Middle frontal gyrus (tissue), 1 donor: ENCODE data around the gene DOCK10.

Source experiments
- DNase-seq: peaks from one replicate; pipeline ENCODE4 v3.0.0-alpha.2; 2015; ENCODE audit warnings: low spot score; ENCODE audit errors: extremely low spot score

DOCK10 gene

GRCh38 chr2:224786848-224787247 lies 255.4 kb downstream of the DOCK10 start:
- no peak for DNase-seq

GRCh38 chr2:224781400-224781799 lies 260.9 kb downstream of the DOCK10 start:
- DNase-seq, result no peak

DNA sequence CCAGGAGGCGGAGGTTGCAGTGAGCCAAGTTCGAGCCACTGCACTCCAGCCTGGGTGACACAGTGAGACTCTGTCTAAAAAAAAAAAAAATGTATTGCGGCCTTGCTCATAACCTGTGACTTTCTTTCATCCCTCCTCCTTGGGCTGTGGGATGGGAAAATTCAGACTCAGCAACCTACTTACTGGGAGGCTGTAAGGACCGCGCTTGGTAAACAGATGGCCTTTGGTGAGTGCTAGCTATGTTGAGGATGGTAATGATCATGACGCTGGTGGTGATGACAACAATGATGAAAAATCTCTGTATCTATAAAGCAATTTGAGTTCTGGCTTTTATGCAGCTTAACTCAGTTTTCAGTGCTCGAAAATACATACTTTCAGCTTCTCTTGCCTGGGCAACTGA lies 261.4 kb downstream of the DOCK10 start:
- DNase-seq, result no peak

- DNase-seq, result no peak
These were observed 262.2 kb downstream of the DOCK10 start for GRCh38 chr2:224780106-224780505.

DNA sequence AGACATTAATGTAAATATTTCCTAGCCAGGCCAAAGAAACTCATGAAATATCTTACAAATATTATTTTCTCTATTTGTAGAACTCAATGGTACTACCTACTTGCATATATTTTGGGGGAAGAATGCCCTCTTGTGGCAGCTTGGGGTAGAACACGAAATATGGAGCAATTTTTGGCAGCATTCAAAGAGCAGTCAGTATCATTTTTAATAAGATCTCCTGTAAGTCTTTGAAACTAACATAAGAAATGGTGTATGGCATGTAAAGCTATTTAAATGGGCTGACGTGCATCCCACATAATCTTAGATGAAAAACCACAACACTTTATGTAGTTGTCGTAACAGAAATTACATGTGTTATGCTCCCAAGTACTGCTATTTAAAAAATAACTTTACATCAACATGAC lies 263.8 kb downstream of the DOCK10 start:
- peak; percentile 73 for DNase-seq

DNA sequence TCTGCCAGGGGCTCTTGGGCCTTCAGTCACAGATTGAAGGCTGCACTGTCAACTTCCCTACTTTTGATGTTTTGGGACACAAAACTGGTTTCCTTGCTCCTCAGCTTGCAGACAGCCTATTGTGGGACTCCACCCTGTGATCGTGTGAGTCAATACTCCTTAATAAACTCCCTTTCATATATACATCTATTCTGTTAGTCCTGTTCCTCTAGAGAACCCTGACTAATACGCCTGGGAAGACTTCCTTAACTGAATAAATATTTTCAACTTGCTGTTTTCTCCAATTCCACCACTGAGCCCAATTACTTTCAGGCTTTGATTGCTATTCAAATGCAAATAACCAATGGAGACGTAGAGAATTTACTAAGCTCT lies 264.7 kb downstream of the DOCK10 start:
- DNase-seq, result no peak

DNA sequence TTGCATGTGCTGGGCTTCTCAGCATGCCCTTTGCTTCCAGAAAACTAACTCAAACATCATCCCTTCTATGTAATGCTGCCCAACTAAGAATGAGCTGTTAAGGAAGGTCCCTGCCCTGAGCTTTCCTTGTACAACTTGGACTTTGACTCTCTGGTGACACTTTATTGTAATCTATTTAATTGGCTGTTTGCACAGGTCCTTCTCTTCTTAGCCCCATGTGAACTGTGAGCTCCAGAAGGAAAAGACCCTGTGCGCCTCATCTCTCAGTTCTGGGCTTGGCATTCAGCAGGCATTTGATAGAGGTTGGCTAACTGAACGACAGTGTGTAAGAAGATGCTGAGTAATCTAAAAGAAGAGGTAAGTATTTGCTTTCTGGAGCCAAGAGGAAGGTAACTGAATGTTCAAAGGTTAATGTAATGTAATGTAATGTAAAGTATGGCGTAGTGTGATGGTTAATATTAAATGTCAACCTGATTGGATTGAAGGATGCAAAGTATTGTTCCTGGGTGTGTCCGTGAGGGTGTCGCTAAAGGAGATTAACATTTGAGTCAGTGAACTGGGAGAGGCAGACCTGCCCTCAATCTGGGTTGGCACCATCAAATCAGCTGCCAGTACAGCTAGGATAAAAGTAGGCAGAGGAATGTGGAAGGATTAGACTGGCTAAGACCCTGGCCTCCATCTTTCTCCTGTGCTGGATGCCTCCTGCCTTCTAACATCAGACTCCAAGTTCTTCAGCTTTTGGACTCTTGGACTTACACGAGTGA lies 265.3 kb downstream of the DOCK10 start:
- no peak for DNase-seq

DNA sequence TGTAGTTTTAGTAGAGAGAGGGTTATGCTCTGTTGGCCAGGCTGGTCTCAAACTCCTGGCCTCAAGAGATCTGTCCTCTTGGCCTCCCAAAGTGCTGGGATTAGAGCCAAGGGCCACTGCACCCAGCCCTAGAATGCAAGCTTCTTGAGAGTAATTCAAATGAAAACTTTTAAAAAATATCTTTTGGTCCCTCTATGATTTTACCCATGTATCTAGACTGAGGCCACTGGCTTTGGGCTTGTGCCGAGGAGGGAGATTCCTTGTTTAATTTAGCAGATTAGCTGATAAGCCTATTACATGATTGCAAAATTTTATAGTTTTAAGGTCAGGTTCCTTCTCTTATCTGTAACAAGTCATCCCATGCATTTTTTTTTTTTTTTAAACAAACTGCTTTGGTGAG lies 266.6 kb downstream of the DOCK10 start:
- DNase-seq, result no peak

GRCh38 chr2:224774735-224775134 lies 267.5 kb downstream of the DOCK10 start:
- DNase-seq, result no peak

DNA sequence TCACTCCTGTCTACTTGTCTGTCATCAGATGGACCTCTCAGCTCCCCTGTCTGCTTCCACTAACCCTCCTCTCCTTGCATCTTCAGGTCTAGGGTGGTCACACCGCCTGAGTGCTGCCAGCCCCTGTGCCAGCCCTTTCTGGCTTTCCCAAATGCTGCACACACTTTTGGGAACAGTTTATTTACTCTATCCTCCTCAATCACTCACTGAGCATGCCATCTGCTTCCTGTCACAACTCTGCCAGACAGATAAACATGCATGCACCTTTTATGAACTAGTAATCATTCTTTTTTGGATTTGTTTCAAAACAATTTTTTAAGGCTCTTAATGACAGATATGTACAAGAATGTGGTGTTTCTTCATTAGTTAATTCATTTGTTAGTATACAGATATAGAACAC lies 269.8 kb downstream of the DOCK10 start:
- DNase-seq, result no peak

DNA sequence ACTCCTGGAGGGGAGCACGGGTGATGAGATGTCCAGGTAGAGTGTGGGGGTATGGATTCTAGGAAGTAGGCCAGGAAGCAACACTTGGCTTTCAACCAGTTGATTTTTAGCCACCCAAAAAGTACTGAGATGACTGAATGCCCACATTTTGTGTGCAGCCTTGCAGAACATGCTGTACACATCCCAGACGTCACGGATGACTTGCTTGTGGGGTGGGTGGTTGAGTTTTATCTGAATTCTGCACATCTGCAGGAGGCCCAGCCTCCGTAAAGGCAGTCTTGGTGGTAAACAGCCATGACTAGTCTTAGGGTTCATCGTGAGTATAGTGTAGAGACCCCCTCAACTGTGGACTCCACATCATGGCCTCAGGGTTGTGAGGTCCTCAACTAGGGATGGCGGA lies 272.8 kb downstream of the DOCK10 start:
- DNase-seq, result no peak

DNA sequence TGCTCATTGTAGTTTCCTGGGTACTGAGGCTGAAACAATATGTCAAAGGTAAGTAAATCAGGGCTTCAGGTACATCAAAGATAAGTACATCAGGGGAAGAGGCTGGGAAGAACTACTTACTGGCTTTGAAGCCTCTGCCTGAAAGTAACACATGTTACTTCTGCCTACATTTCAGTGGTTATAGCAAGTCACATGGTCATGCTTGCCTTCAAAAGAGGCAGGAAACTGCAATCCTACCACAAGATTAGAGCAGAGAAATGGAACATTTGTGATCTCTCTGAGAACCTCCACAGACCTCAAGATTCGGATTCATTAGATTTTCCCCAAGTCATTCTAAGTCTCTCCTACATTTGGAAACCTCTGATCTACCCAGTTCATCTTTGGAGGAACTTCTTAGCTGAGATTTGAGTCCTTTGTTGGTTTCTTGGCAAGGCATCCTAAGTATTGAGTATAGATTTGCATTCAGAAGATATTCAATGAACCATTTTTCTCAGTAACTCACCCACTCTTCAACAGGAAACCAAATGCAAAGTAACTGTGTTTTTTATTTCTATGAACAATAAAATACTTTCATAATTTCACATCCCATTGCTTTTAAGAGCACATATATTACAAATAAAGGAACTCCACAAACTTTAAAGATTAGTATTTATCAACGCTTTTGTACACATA lies 277.6 kb downstream of the DOCK10 start:
- no peak for DNase-seq

- no peak for DNase-seq
These were observed 284.2 kb downstream of the DOCK10 start for GRCh38 chr2:224757934-224758548.

DNA sequence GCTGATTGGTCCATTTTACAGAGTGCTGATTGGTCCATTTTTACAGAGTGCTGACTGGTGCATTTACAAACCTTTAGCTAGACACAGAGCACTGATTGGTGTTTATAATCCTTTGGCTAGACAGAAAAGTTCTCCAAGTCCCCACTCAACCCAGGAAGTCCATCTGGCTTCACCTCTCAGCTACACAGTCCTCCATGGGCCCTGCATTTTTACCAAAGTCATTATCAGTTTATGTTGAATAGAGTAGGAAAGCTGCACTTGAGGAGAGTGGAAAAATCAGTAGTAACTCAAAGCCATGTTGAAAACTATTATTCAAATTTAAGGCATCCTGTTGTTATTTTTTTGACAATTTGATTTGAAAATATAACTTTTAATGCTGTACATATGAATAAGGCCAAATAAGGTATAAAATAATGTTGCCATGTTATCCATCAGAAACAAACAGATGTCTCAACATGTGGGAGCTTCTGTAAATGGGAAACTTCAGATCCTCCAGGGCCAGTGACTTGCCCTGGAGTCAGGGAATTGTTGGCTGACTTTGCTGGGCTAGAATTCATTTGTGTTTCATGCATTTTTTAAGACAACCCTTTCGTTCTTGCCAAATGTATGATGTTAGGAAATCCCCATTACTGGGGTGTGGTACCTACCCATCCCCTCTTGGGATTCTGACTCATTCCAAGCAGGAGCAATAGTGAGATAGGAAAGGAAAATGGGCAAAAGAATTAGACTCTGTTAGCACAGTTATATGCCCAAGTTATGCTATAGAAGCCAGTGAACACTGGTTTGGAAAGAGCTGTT lies 288.3 kb downstream of the DOCK10 start:
- no peak for DNase-seq

DNA sequence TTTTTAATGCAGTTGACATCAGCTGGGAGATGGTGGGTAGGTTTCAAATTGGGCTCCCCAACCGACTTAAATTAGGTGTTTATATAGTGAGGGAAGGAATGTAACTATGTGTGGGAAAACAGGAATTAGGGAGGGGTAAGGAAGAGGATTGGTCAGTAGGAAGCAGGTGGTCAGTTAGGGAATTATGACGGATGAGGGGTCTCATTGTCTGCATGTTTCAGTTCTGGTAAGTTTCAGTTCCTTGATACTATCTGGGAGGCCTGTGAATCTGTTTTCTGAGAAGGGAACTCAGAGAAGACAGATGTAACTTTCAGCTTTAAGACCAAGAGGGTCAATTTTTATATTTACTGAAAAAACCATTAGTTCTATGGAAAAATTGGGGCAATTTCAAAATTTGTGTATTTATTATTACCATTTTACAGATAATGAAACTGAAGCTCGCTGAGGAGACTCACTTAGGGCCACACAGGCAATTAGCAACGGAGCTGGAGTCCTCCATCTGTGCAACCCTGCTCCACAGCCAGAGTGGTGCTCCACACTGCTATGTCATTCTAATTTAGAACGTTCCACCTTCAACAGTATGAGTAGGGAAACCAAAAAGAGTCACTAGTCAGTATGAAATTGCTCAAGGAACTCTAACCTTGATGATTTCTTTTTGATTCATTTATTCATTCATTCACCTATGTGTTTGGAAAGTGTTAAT lies 290.1 kb downstream of the DOCK10 start:
- DNase-seq, result no peak

DNA sequence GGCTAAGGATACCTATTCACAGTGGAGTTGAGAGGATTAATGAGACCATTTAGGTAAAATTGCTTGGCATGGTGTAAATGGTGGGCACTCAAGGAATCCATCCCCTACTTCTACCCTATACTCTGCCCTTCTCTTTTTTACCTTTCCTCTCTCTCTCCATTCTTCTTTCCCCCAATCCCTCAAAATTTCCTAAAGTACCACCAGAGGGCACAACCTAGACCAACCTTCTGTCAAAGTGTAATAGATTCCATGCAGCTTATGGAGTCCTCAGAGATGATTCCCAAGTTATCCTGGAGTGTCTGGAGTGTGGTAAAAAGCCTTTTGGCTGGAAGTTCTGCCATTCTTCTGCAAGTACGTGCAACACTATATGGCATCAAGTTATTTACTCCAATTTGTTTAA lies 293.1 kb downstream of the DOCK10 start:
- DNase-seq, result no peak

DNA sequence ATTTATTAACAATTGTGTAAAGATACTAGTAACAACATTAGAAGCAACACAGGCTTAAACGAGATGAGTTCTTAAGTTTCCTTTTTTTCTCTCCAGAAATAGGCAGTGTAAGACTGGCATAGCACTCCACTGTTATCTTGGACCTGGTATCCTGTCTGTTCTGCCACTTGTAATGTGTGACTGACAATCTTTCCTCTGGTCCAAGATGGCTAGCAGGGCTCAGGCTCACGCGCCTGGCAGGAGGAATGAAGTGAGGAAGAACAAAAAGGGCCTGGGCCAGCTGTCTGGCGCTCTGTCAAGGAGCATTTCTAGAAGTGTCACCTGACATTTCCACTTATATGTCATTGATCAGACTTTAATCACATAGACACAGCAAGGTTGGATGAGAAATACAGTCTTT lies 294.5 kb downstream of the DOCK10 start:
- no peak for DNase-seq

DNA sequence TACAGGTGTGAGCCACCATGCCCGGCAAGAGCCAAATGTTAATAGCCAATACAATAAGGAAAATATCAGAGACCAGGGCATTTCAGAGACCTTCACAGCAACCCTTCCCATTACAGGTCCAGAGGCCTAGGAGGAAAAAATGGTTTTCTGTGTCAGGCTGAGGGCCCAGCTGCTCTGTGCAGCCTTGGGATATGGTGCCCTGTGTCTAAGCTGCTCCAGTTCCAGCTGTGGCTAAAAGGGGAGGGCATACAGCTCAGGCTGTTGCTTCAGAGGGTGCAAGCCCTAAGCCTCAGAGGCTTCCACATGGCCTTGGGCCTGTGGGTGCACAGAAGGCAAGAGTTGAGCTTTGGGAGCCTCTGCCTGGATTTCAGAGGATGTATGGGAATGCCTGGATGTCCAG lies 306.0 kb downstream of the DOCK10 start:
- no peak for DNase-seq

GRCh38 chr2:224734949-224735348 lies 307.3 kb downstream of the DOCK10 start:
- no peak for DNase-seq

- no peak for DNase-seq
These were observed 310.6 kb downstream of the DOCK10 start for GRCh38 chr2:224731665-224732064.

GRCh38 chr2:224729435-224729834 lies 312.8 kb downstream of the DOCK10 start:
- DNase-seq, result no peak
